GM19193 (cell line): ENCODE data around the gene TPRX1.
A peak's percentile ranks its signal among the peaks of the same experiment; 100 is the strongest.

Experiments used
- POLR2A ChIP-seq: IDR thresholded peaks from 4 replicates; pipeline ENCODE4 v1.6.1; 2011; ENCODE audit not compliant: insufficient read depth, insufficient read length; ENCODE audit errors: extremely low read depth

The TPRX1 gene

GRCh38 chr19:47778954-47779351, 25.4 kb downstream of the TPRX1 start:
- TF ChIP-seq POLR2A: no peak

- peak; percentile 98 for TF ChIP-seq POLR2A
Observed at GRCh38 chr19:47778049-47778953, 26.1 kb downstream of the TPRX1 start, which contains the start of gene SELENOW. Gene SELENOW, plus strand, starts transcription at chr19:47778703. Its CDS starts 83 bp downstream, at chr19:47778786.

GRCh38 chr19:47776568-47776967, 27.8 kb downstream of the TPRX1 start:
- TF ChIP-seq POLR2A: no peak

GRCh38 chr19:47769534-47769933, 34.8 kb downstream of the TPRX1 start:
- TF ChIP-seq POLR2A: no peak

GRCh38 chr19:47768604-47769003, 35.7 kb downstream of the TPRX1 start:
- TF ChIP-seq POLR2A: no peak

GRCh38 chr19:47767349-47767748, 37.0 kb downstream of the TPRX1 start:
- TF ChIP-seq POLR2A: no peak

GRCh38 chr19:47766670-47767069, 37.7 kb downstream of the TPRX1 start:
- TF ChIP-seq POLR2A: no peak

GRCh38 chr19:47766359-47766620, 38.1 kb downstream of the TPRX1 start:
- no peak for TF ChIP-seq POLR2A

GRCh38 chr19:47765523-47766358, 38.6 kb downstream of the TPRX1 start:
- no peak for TF ChIP-seq POLR2A

- TF ChIP-seq POLR2A: no peak
Observed at GRCh38 chr19:47762615-47763308, 41.6 kb downstream of the TPRX1 start.

- TF ChIP-seq POLR2A: no peak
Observed at GRCh38 chr19:47762151-47762550, 42.2 kb downstream of the TPRX1 start.

- no peak for TF ChIP-seq POLR2A
Observed at GRCh38 chr19:47761566-47761965, 42.8 kb downstream of the TPRX1 start.

GRCh38 chr19:47760632-47760999, 43.7 kb downstream of the TPRX1 start:
- peak; percentile 13 for TF ChIP-seq POLR2A

- TF ChIP-seq POLR2A: no peak
Observed at GRCh38 chr19:47758443-47758804, 45.9 kb downstream of the TPRX1 start.
